ENCODE data around the gene GOLGA7B.

The GOLGA7B gene

DNA sequence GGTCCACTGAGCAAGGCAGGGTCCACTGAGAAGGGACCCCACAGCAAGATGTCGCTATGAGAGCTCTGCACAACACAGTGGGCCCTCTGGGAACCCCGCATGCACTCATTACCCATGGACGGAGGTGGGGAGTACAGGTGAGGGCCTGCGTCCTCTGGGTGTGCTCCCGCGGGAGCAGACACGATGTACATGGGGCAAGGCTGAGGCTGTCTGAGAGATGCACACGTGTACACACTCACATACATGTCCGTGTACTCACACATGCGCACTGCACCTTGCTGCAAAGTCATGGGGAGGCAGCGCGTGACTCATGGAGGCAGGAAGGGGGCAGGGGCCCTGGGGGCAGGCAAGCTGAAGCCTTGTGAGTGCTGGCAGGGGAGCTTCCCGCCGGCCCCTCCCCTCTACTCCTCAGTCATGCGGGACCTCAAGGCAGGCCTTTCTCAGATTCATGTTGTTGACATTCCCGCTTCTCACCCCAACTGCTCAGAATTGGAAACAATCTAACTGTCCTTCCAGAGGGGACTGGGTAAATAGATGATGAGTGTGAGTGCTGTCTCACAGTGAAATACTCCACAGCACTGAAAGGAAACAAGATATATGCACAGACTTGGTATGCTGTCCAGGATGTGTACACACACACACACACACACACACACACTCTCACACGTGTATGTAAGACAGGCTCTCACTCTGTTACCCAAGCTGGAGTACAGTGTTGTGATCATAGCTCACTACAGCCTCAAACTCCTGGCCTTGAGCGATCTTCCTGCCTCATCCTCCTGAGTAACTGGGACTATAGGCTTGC lies 40.0 kb downstream of the GOLGA7B start:
- Histone ChIP-seq H3K4me1 (ENCODE audit: control insufficient read depth, insufficient read depth, low read length) (peaks cover 17% of the 10 kb centered on the region), H3K9me3 (ENCODE audit: control insufficient read depth, insufficient read depth, low read depth, low read length) (no peaks in the 10 kb centered on the region), H3K4me3 (ENCODE audit: low read depth, low read length) (peak overlapping the region; percentile 0; the same call in 1 of the 2 replicates), H3K27ac (ENCODE audit: extremely low read depth, low read depth, low read length) (peak overlapping the region; percentile 78), H3K36me3 (ENCODE audit: control insufficient read depth in 2 of 2, insufficient read depth in 1 of 2, low read length in 2 of 2) (no peaks in the 10 kb centered on the region)
- ChIA-PET CTCF (interaction anchor here (0.5 to 2.8 kb wide), 9 partner anchors 9 to 711 kb away, joined by 3 to 12 read pairs (median 4); no protein-coding TSS in a partner anchor), POLR2A (interaction anchor here (0.9 to 2.0 kb wide), 10 partner anchors 8 to 245 kb away, joined by 3 to 7 read pairs (median 4); partner anchors contain the start of genes AVPI1, CRTAC1, R3HCC1L and ZFYVE27)
- TF ChIP-seq, protein P1, sequence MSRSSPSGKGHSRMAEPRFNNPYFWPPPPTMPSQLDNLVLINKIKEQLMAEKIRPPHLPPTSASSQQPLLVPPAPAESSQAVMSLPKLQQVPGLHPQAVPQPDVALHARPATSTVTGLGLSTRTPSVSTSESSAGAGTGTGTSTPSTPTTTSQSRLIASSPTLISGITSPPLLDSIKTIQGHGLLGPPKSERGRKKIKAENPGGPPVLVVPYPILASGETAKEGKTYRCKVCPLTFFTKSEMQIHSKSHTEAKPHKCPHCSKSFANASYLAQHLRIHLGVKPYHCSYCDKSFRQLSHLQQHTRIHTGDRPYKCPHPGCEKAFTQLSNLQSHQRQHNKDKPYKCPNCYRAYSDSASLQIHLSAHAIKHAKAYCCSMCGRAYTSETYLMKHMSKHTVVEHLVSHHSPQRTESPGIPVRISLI (tag by site-specific recombination; IDR thresholded peaks at IDR 0.05), result no peak
- TF ChIP-seq ZNF837 (tag by site-specific recombination; IDR thresholded peaks at IDR 0.05) (no peak), ZFP3 (tag by site-specific recombination; IDR thresholded peaks at IDR 0.05; ENCODE audit: low read depth) (no peak), ZNF624 (tag by site-specific recombination; IDR thresholded peaks at IDR 0.05) (peak; percentile 80), ZBTB17 (tag by site-specific recombination; IDR thresholded peaks at IDR 0.05) (peak; percentile 19; the same call in 1 of the 2 replicates), ZNF600 (tag by site-specific recombination; IDR thresholded peaks at IDR 0.05) (no peak), ZNF473 (tag by site-specific recombination; IDR thresholded peaks at IDR 0.05) (no peak), ZNF10 (tag by site-specific recombination; IDR thresholded peaks at IDR 0.05) (no peak), ZNF544 (tag by site-specific recombination; IDR thresholded peaks at IDR 0.05) (no peak), BCL11B (tag by site-specific recombination; IDR thresholded peaks at IDR 0.05; ENCODE audit: low read depth) (no peak), PRDM1 (tag by site-specific recombination; IDR thresholded peaks at IDR 0.05) (peak; percentile 31; the same call in 1 of the 2 replicates), ZNF621 (tag by site-specific recombination; IDR thresholded peaks at IDR 0.05) (no peak), SP7 (tag by site-specific recombination; IDR thresholded peaks at IDR 0.05) (peak; percentile 82), ZNF155 (tag by site-specific recombination; IDR thresholded peaks at IDR 0.05) (no peak), ZNF221 (tag by site-specific recombination; IDR thresholded peaks at IDR 0.05; ENCODE audit: borderline replicate concordance) (no peak), ZNF558 (tag by site-specific recombination; IDR thresholded peaks at IDR 0.05) (no peak), ZNF169 (tag by site-specific recombination; IDR thresholded peaks at IDR 0.05) (no peak), ZNF2 (tag by site-specific recombination; IDR thresholded peaks at IDR 0.05) (no peak; the same call in 1 of the 2 replicates), ZNF830 (tag by site-specific recombination; IDR thresholded peaks at IDR 0.05; ENCODE audit: low read depth) (no peak), ZNF704 (tag by site-specific recombination; IDR thresholded peaks at IDR 0.05) (no peak), ZNF776 (tag by site-specific recombination; IDR thresholded peaks at IDR 0.05; ENCODE audit: borderline replicate concordance) (no peak), ZNF223 (tag by site-specific recombination; IDR thresholded peaks at IDR 0.05) (no peak), ZNF707 (tag by site-specific recombination; IDR thresholded peaks at IDR 0.05) (no peak), ZNF571 (tag by site-specific recombination; IDR thresholded peaks at IDR 0.05) (no peak), ZNF76 (tag by site-specific recombination; IDR thresholded peaks at IDR 0.05; ENCODE audit: borderline replicate concordance, low read depth) (no peak), ZEB2 (tag by site-specific recombination; IDR thresholded peaks at IDR 0.05) (peak; percentile 59; the same call in 1 of the 2 replicates), GLIS2 (tag by site-specific recombination; IDR thresholded peaks at IDR 0.05) (peak; percentile 81)
- TF ChIP-seq, protein P2, sequence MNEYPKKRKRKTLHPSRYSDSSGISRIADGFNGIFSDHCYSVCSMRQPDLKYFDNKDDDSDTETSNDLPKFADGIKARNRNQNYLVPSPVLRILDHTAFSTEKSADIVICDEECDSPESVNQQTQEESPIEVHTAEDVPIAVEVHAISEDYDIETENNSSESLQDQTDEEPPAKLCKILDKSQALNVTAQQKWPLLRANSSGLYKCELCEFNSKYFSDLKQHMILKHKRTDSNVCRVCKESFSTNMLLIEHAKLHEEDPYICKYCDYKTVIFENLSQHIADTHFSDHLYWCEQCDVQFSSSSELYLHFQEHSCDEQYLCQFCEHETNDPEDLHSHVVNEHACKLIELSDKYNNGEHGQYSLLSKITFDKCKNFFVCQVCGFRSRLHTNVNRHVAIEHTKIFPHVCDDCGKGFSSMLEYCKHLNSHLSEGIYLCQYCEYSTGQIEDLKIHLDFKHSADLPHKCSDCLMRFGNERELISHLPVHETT (tag by site-specific recombination; IDR thresholded peaks at IDR 0.05), result 0 out of 2 replicates have a peak, but pooled peaks have one; percentile 11
- TF ChIP-seq, protein P3, sequence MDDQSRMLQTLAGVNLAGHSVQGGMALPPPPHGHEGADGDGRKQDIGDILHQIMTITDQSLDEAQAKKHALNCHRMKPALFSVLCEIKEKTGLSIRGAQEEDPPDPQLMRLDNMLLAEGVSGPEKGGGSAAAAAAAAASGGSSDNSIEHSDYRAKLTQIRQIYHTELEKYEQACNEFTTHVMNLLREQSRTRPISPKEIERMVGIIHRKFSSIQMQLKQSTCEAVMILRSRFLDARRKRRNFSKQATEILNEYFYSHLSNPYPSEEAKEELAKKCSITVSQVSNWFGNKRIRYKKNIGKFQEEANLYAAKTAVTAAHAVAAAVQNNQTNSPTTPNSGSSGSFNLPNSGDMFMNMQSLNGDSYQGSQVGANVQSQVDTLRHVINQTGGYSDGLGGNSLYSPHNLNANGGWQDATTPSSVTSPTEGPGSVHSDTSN (CRISPR knock-in tag; IDR thresholded peaks at IDR 0.05), result no peak
- TF ChIP-seq, protein P4, sequence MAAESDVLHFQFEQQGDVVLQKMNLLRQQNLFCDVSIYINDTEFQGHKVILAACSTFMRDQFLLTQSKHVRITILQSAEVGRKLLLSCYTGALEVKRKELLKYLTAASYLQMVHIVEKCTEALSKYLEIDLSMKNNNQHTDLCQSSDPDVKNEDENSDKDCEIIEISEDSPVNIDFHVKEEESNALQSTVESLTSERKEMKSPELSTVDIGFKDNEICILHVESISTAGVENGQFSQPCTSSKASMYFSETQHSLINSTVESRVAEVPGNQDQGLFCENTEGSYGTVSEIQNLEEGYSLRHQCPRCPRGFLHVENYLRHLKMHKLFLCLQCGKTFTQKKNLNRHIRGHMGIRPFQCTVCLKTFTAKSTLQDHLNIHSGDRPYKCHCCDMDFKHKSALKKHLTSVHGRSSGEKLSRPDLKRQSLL (tag by site-specific recombination; IDR thresholded peaks at IDR 0.05), result no peak
- TF ChIP-seq, protein P5, sequence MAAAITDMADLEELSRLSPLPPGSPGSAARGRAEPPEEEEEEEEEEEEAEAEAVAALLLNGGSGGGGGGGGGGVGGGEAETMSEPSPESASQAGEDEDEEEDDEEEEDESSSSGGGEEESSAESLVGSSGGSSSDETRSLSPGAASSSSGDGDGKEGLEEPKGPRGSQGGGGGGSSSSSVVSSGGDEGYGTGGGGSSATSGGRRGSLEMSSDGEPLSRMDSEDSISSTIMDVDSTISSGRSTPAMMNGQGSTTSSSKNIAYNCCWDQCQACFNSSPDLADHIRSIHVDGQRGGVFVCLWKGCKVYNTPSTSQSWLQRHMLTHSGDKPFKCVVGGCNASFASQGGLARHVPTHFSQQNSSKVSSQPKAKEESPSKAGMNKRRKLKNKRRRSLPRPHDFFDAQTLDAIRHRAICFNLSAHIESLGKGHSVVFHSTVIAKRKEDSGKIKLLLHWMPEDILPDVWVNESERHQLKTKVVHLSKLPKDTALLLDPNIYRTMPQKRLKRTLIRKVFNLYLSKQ (tag by site-specific recombination; IDR thresholded peaks at IDR 0.05; ENCODE audit: borderline replicate concordance), result no peak

Data from HEK293 (cell line).